Measurements from ENCODE around the gene DCAF15. TPM values are rescaled to one million over a fixed set of nuclear protein-coding genes. Genes with fewer than 3 reads are reported as not detected.
A peak's percentile ranks its signal among the peaks of the same experiment; 100 is the strongest.

Gene DCAF15
- total RNA-seq, 4 donors from 2014 or later, result 5.3 to 20.8 (median 14.5) TPM

- H3K4me1 ChIP-seq, result peaks cover 0 to 21% (median 7%) of the 10 kb centered on the region in 3 donors
- H3K9me3 ChIP-seq, result no peaks in the 10 kb centered on the region
- ATAC-seq, result no peak
- no peaks in the 10 kb centered on the region for H3K27me3 ChIP-seq
- H3K36me3 ChIP-seq, result peaks cover 0 to 32% of the 10 kb centered on the region in 2 donors
- H3K27ac ChIP-seq, result peak overlapping the region in 1 of 4 donors; percentile 82
- TF ChIP-seq CTCF (IDR thresholded peaks at IDR 0.05), result no peak
- no peak for TF ChIP-seq POLR2AphosphoS5 (IDR thresholded peaks at IDR 0.05)
- TF ChIP-seq POLR2A (IDR thresholded peaks at IDR 0.05), result no peak
- no peak for TF ChIP-seq EP300 (IDR thresholded peaks at IDR 0.05)
- H3K4me3 ChIP-seq, result peak overlapping the region; percentile 73 to 85
- WGBS, 2 donors (ENCODE audit: low coverage in 1 of 2), result 82 to 90% methylated on average over 2 to 3 of the region's 5 CpGs
These were observed 45.4 kb upstream of the DCAF15 start for GRCh38 chr19:13906910-13907309.

- WGBS, 2 donors (ENCODE audit: low coverage in 1 of 2), result 80 to 92% methylated on average over 1 to 6 of the region's 8 CpGs
These were observed 43.6 kb upstream of the DCAF15 start for GRCh38 chr19:13908674-13909073.

GRCh38 chr19:13909430-13909829 is 42.9 kb upstream of the DCAF15 start:
- ATAC-seq, result no peak
- Histone ChIP-seq H3K4me1 (peaks cover 0 to 21% (median 7%) of the 10 kb centered on the region in 3 donors), H3K4me3 (no peak overlapping the region), H3K27me3 (no peaks in the 10 kb centered on the region), H3K9me3 (no peaks in the 10 kb centered on the region), H3K36me3 (peaks cover 0 to 57% of the 10 kb centered on the region in 2 donors), H3K27ac (no peak overlapping the region)
- WGBS, 2 donors (ENCODE audit: low coverage in 1 of 2), result 80 to 100% methylated on average over 1 to 2 of the region's 2 CpGs
- no peak for TF ChIP-seq POLR2AphosphoS5 (IDR thresholded peaks at IDR 0.05)
- no peak for TF ChIP-seq CTCF (IDR thresholded peaks at IDR 0.05)

More at GRCh38 chr19:13908674-13909073, 43.6 kb upstream of the DCAF15 start:
- Histone ChIP-seq H3K36me3 (peaks cover 0 to 50% of the 10 kb centered on the region in 2 donors), H3K9me3 (no peaks in the 10 kb centered on the region), H3K4me1 (peaks cover 0 to 21% (median 7%) of the 10 kb centered on the region in 3 donors), H3K27me3 (no peaks in the 10 kb centered on the region), H3K4me3 (no peak overlapping the region), H3K27ac (no peak overlapping the region)
- no peak for ATAC-seq
- TF ChIP-seq POLR2A (IDR thresholded peaks at IDR 0.05) (no peak), EP300 (IDR thresholded peaks at IDR 0.05) (no peak), CTCF (IDR thresholded peaks at IDR 0.05) (no peak), POLR2AphosphoS5 (IDR thresholded peaks at IDR 0.05) (no peak)

GRCh38 chr19:13913352-13913751 is 39.0 kb upstream of the DCAF15 start:
- no peak for ATAC-seq
- WGBS, 2 donors (ENCODE audit: low coverage in 1 of 2), result no CpG with 5 or more reads among the region's 17 CpGs
- H3K4me1 ChIP-seq, result no peaks in the 10 kb centered on the region
- no peak overlapping the region for H3K27ac ChIP-seq
- H3K9me3 ChIP-seq, result no peaks in the 10 kb centered on the region
- H3K4me3 ChIP-seq, result no peak overlapping the region
- H3K36me3 ChIP-seq, result peaks cover 0 to 97% of the 10 kb centered on the region in 2 donors
- TF ChIP-seq EP300 (IDR thresholded peaks at IDR 0.05), result no peak
- no peak for TF ChIP-seq POLR2AphosphoS5 (IDR thresholded peaks at IDR 0.05)
- TF ChIP-seq CTCF (IDR thresholded peaks at IDR 0.05), result no peak
- no peak for TF ChIP-seq POLR2A (IDR thresholded peaks at IDR 0.05)
- no peaks in the 10 kb centered on the region for H3K27me3 ChIP-seq

GRCh38 chr19:13914777-13915176 is 37.5 kb upstream of the DCAF15 start:
- peaks cover 0 to 100% of the 10 kb centered on the region in 2 donors for H3K36me3 ChIP-seq
- H3K4me1 ChIP-seq, result no peaks in the 10 kb centered on the region
- H3K27me3 ChIP-seq, result no peaks in the 10 kb centered on the region
- H3K4me3 ChIP-seq, result no peak overlapping the region
- TF ChIP-seq CTCF (IDR thresholded peaks at IDR 0.05) (no peak), EP300 (IDR thresholded peaks at IDR 0.05) (no peak), POLR2AphosphoS5 (IDR thresholded peaks at IDR 0.05) (no peak), POLR2A (IDR thresholded peaks at IDR 0.05) (no peak)
- no peak for ATAC-seq
- no peaks in the 10 kb centered on the region for H3K9me3 ChIP-seq
- no peak overlapping the region for H3K27ac ChIP-seq
- 82 to 93% methylated on average over 2 of the region's 3 CpGs for WGBS, 2 donors (ENCODE audit: low coverage in 1 of 2)

Data from gastroesophageal sphincter (tissue), 4 donors.